Stomach (tissue), 4 donors: ENCODE data around the gene ISG20.

ENCODE experiments used
- CTCF ChIP-seq, 7 experiments: fragments of 450-650 bp in 4 of 7; fragments of 200-600 bp in 3 of 7; sonication (generic) in 3 of 7; IDR thresholded peaks; one replicate each; pipeline ENCODE4 v1.5.1; 2016 to 2019; ENCODE audit warnings: antibody characterized with exemption in 7 of 7, control low read depth in 2 of 7, mild to moderate bottlenecking in 1 of 7
- POLR2A ChIP-seq, 4 donors: fragments of 450-650 bp; IDR thresholded peaks; one replicate each; pipeline ENCODE4 v1.6.1; 2016; ENCODE audit warnings: antibody characterized with exemption in 4 of 4, control low read depth in 2 of 4, mild to moderate bottlenecking in 1 of 4, moderate library complexity in 1 of 4
- POLR2AphosphoS5 ChIP-seq, 3 donors: sonication (generic); formaldehyde crosslinking; IDR thresholded peaks; one replicate each; pipeline ENCODE4 v1.6.1; 2016; ENCODE audit warnings: antibody characterized with exemption in 3 of 3

DNA sequence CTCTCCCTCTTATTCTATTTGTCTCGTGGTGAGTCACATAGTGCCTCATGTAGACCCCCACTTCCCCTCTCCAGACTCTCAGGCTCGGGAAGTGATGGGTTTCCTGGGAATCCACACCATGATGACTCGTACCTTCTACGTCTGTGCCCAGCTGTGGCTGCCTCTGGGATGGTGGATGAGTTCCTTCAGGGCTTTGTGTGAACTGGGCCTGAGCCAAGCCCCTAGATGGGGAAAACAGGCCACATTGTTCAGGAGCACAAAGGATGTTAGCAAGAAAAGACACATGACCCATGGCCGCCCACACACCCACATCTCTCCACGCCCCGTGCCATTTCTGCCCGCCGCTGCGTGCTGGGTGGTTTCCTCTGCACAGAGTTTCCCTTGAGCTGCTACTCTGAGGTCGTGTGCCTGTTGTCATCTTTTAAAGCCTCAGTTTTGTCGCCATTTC is 10.5 kb downstream of the ISG20 start:
- TF ChIP-seq CTCF (IDR thresholded peaks at IDR 0.05) (no peak), POLR2A (IDR thresholded peaks at IDR 0.05) (no peak), POLR2AphosphoS5 (IDR thresholded peaks at IDR 0.05) (peak in 1 of 3 donors; percentile 47)
